ENCODE data around the gene NUBP1. TPM values are rescaled to one million over a fixed set of nuclear protein-coding genes. Genes with fewer than 3 reads are reported as not detected.

The NUBP1 gene
- polyA plus RNA-seq, 2 of the 4 experiments (the other 2 are of a cell fraction): 34.1 to 49.9 TPM

GRCh38 chr16:10805334-10805733, 61.7 kb downstream of the NUBP1 start:
- DNase-seq (ENCODE audit: low read depth in 1 of 2, low spot score in 1 of 2): no peak
- ChIA-PET CTCF (no interaction called here), POLR2A (no interaction called here)
- Histone ChIP-seq H3K4me3 (no peak overlapping the region), H3K9me3 (no peaks in the 10 kb centered on the region), H3K4me2 (no peak overlapping the region), H3K4me1 (no peaks in the 10 kb centered on the region), H3K27ac (no peak overlapping the region)
- TF ChIP-seq ZNF302 (CRISPR knock-in tag; IDR thresholded peaks at IDR 0.05) (no peak), CBX8 (IDR thresholded peaks at IDR 0.05) (no peak), ZSCAN20 (CRISPR knock-in tag; IDR thresholded peaks at IDR 0.05) (no peak), FOSL2 (IDR thresholded peaks at IDR 0.05) (no peak), FOSL2 (CRISPR knock-in tag; IDR thresholded peaks at IDR 0.05) (no peak), SREBF2 (IDR thresholded peaks at IDR 0.05) (no peak), ESRRA (IDR thresholded peaks at IDR 0.05; ENCODE audit: borderline replicate concordance, low read length) (no peak), HMGXB4 (CRISPR knock-in tag; IDR thresholded peaks at IDR 0.05; ENCODE audit: borderline replicate concordance) (no peak), JUN (IDR thresholded peaks at IDR 0.05) (no peak), REST (IDR thresholded peaks at IDR 0.05) (no peak), MYC (IDR thresholded peaks at IDR 0.05; ENCODE audit: borderline replicate concordance, low read length) (no peak), FOSB (CRISPR knock-in tag; IDR thresholded peaks at IDR 0.05) (no peak), NFE2L2 (conservative IDR thresholded peaks at IDR 0.05; ENCODE audit: low read length) (no peak), RARB (CRISPR knock-in tag; IDR thresholded peaks at IDR 0.05) (no peak), HOXB13 (CRISPR knock-in tag; IDR thresholded peaks at IDR 0.05; ENCODE audit: low read depth) (no peak)
- 24% methylated on average over 9 of the region's 9 CpGs for whole genome bisulfite sequencing (ENCODE audit: missing lambda C conversion rate)
- no peak for ATAC-seq
- FAIRE-seq: no peak

GRCh38 chr16:10806698-10807097, 63.1 kb downstream of the NUBP1 start:
- no peak for TF ChIP-seq RARB (CRISPR knock-in tag; IDR thresholded peaks at IDR 0.05)
- no peak overlapping the region for H3K4me3 ChIP-seq
- 29% methylated on average over 6 of the region's 6 CpGs for WGBS (ENCODE audit: missing lambda C conversion rate)
- FAIRE-seq (no peak), DNase-seq (ENCODE audit: low read depth in 1 of 2, low spot score in 1 of 2) (no peak), ATAC-seq (no peak)
- CTCF ChIA-PET: interaction anchor here (0.6 kb wide), 1 partner anchor 50 kb away, joined by 3 read pairs; no protein-coding TSS in a partner anchor
- POLR2A ChIA-PET: no interaction called here
- H3K9me3 ChIP-seq: no peaks in the 10 kb centered on the region
- no peak overlapping the region for H3K4me2 ChIP-seq
- H3K4me1 ChIP-seq: no peaks in the 10 kb centered on the region
- no peak overlapping the region for H3K27ac ChIP-seq

- CTCF ChIA-PET: no interaction called here
Observed at GRCh38 chr16:10808218-10808617, 64.6 kb downstream of the NUBP1 start.

More at GRCh38 chr16:10808218-10808617, 64.6 kb downstream of the NUBP1 start:
- ATAC-seq: no peak
- Histone ChIP-seq H3K9me3 (no peaks in the 10 kb centered on the region), H3K4me2 (no peak overlapping the region), H3K4me3 (no peak overlapping the region), H3K27ac (no peak overlapping the region), H3K4me1 (no peaks in the 10 kb centered on the region)
- TF ChIP-seq MAX (IDR thresholded peaks at IDR 0.05): no peak
- 40% methylated on average over 3 of the region's 3 CpGs for WGBS (ENCODE audit: missing lambda C conversion rate)
- no peak for DNase-seq (ENCODE audit: low read depth in 1 of 2, low spot score in 1 of 2)
- FAIRE-seq: no peak
- POLR2A ChIA-PET: no interaction called here

Measured in A549 (cell line).